Measurements from ENCODE around the gene ADM2. TPM values are rescaled to one million over a fixed set of nuclear protein-coding genes. Genes with fewer than 3 reads are reported as not detected.

ADM2 gene
- total RNA-seq, 1 experiment from 2014 or later: 13.6 TPM

- intact Hi-C loops (cut with micrococcal nuclease; ENCODE audit: unreplicated experiment): no loop called here
- peak; percentile 58 for DNase-seq
- H3K4me3 Mint-ChIP-seq (ENCODE audit: low read depth, unreplicated experiment): peak overlapping the region; percentile 30
- peak overlapping the region; percentile 70 for H3K27ac Mint-ChIP-seq (ENCODE audit: unreplicated experiment)
- H3K9me3 Mint-ChIP-seq (ENCODE audit: low read depth, unreplicated experiment): no peaks in the 10 kb centered on the region
- peaks cover 62% of the 10 kb centered on the region for H3K36me3 Mint-ChIP-seq (ENCODE audit: insufficient read depth, unreplicated experiment)
- H3K27me3 Mint-ChIP-seq (ENCODE audit: unreplicated experiment): peaks cover 12% of the 10 kb centered on the region
- no peak for TF ChIP-seq CTCF (IDR thresholded peaks at IDR 0.05; ENCODE audit: unreplicated experiment)
- peaks cover 38% of the 10 kb centered on the region for H3K4me1 Mint-ChIP-seq (ENCODE audit: low read depth, unreplicated experiment)
- CTCF ChIA-PET: interaction anchor here (0.6 to 1.6 kb wide), 4 partner anchors 14 to 56 kb away, joined by 3 to 5 read pairs (median 4); partner anchors contain the start of gene SCO2
- BruUV-seq (replicated peaks): no TSS peak
Observed at GRCh38 chr22:50483977-50484853, 2.9 kb downstream of the ADM2 start.

GRCh38 chr22:50485221-50486131, 4.1 kb downstream of the ADM2 start:
- Mint-ChIP-seq H3K36me3 (ENCODE audit: insufficient read depth, unreplicated experiment) (peaks cover 58% of the 10 kb centered on the region), H3K4me3 (ENCODE audit: low read depth, unreplicated experiment) (peak overlapping the region; percentile 24), H3K27ac (ENCODE audit: unreplicated experiment) (peak overlapping the region; percentile 85), H3K27me3 (ENCODE audit: unreplicated experiment) (no peaks in the 10 kb centered on the region), H3K9me3 (ENCODE audit: low read depth, unreplicated experiment) (no peaks in the 10 kb centered on the region), H3K4me1 (ENCODE audit: low read depth, unreplicated experiment) (peaks cover 38% of the 10 kb centered on the region)
- BruUV-seq (replicated peaks): TSS peak; percentile 28
- CTCF ChIA-PET: interaction anchor here (0.6 to 1.5 kb wide), 3 partner anchors 13 to 40 kb away, joined by 3 to 4 read pairs (median 3); partner anchors contain the start of gene SCO2
- no peak for TF ChIP-seq CTCF (IDR thresholded peaks at IDR 0.05; ENCODE audit: unreplicated experiment)
- intact Hi-C loops (cut with micrococcal nuclease; ENCODE audit: unreplicated experiment): no loop called here
- DNase-seq: peak; percentile 69

- CTCF ChIA-PET: no interaction called here
- BruUV-seq (replicated peaks): no TSS peak
- no peak for TF ChIP-seq CTCF (IDR thresholded peaks at IDR 0.05; ENCODE audit: unreplicated experiment)
- peak within 1 kb of the TSS; percentile 24 for H3K4me3 Mint-ChIP-seq (ENCODE audit: low read depth, unreplicated experiment)
- DNase-seq: no peak
- no peaks in the 10 kb centered on the region for H3K27me3 Mint-ChIP-seq (ENCODE audit: unreplicated experiment)
- H3K27ac Mint-ChIP-seq (ENCODE audit: unreplicated experiment): peak within 1 kb of the TSS; percentile 85
- H3K9me3 Mint-ChIP-seq (ENCODE audit: low read depth, unreplicated experiment): no peaks in the 10 kb centered on the region
- intact Hi-C loops (cut with micrococcal nuclease; ENCODE audit: unreplicated experiment): no loop called here
- H3K4me1 Mint-ChIP-seq (ENCODE audit: low read depth, unreplicated experiment): peaks cover 38% of the 10 kb centered on the region
- peaks cover 57% of the 10 kb centered on the region for H3K36me3 Mint-ChIP-seq (ENCODE audit: insufficient read depth, unreplicated experiment)
Observed at GRCh38 chr22:50486561-50487289, 5.4 kb downstream of the ADM2 start, which contains the start of gene MIOX. Gene MIOX, plus strand, starts transcription at chr22:50486859. Its CDS starts 39 bp downstream, at chr22:50486898.
